GM21717 (cell line): ENCODE data around the gene SNAP47.

ENCODE experiments used
- ATAC-seq: cut with Tn5 transposase; IDR thresholded peaks from one replicate; pipeline ENCODE4 v1.9.1; 2021; ENCODE audit warnings: mild to moderate bottlenecking, moderate library complexity; ENCODE audit not compliant: unreplicated experiment

The SNAP47 gene

DNA sequence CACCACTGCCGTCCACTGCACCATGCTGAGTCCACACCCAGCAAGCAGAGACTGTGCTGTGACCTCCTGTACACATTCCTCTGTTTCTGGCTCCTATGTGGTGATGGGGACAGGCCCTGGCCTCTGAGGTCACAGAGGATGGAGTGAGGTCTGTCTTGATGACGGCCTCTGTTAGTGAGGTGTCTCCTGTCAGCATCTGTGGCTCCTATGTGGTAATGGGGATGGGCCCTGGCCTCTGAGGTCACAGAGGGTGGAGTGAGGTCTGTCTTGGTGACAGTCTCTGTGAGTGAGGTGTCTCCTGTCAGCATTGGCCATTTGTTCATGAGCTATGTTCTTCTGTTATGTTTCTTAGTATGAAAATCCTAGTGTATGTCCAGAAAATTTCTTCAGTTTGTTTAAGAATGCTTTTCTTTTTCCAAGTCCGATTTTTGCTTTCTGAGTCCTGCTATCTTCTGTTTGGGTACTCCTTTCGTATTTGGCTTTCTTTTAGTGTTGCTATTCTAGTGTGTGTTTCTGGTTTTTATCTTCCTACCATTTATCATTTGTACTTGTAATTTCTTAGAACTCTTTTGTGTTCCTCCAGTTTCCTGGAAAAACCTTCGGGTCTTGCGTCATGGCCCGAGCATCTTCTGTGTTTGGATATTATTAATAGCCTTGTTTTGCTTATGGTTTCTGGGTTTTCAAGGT is 13.4 kb downstream of the SNAP47 start:
- no peak for ATAC-seq

DNA sequence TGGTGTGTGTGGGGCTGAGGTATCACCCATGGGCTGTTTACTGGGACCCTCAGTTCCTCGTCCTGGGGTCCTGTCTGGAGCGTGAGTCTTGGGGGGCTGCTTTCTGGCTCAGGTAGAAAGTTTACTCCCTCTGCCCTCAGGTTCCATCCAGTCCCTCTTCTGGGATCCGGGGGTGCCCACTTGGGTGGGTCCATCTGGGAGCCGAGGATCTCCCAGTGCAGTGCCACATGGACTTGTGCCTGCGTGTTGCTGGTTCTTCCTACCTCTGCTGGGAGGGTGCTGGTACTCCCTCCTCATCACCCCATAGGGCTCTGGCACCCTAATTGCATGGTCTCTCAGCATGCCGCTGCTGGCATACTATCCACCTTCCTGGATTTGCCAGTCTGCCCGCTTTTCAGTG is 14.0 kb downstream of the SNAP47 start:
- ATAC-seq: no peak

DNA sequence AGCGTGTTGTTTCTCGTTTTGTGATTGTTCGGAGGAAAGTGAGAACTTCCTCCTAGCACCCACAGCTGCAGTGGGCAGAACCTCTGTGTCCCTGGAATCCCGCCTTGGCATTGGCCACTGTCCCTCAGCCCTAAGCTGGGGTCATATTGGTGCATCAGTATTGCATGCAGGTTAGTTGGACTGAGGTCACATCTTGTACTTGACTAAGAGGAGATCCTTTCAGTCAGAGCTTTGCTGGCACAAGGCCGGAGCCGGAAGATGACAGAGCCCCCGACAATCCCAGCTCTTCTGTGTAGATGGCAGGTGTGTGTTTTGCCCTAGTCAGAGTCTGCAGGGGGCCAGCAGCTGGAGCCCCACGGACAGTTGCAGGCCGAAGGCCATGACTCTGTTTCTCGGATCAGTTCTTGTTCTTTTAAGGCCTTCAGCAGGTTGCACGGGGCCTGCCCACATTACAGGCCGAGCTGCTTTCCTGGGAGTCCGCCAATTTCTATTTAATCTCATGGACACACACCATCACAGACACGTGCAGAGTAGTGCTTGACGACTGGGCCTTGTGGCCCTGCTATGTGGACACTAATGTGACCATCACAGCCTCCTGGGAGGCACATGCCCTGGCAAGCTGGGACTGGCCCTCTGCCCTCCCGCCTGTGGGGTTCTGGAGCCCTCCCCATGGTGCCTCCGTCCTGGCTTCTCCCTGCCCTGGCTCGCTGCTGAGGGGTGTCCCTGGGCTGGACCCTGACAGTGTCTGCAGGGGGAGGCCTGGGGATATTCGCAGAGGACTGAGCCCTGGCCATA is 14.9 kb downstream of the SNAP47 start:
- no peak for ATAC-seq

DNA sequence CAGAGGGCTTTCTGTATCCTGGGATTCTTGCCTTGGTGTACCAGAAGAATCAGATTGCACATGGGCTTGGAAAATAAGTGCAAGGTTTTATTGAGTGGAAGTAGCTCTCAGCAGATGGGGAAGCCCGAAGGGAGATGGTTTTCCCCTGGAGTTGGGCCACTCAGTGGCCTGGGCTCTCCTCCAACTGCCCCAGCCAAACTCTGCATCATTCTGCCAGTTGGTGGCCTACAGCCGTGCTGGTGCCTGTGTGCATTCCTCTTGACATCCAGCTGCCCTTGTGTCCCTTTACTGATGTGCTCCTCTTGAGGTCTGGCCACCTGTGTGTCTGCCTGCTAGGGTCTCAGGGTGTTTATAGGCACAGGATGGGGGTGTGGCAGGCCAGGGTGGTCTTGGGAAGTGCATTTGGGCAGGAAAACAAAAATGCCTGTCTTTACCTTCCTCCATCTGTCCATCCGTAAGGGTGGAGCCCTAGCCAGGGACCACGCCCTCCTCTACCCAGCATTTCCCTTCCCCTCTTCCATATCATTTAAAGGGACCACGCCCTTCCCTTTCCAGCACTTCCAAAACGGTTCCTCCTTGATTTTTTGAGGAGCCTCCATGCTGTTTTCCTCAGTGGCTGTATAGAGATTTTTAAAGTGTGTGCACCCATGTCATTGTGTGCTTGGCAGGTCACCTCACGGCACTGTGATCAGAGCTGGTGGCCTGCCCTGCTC is 18.9 kb downstream of the SNAP47 start:
- no peak for ATAC-seq

DNA sequence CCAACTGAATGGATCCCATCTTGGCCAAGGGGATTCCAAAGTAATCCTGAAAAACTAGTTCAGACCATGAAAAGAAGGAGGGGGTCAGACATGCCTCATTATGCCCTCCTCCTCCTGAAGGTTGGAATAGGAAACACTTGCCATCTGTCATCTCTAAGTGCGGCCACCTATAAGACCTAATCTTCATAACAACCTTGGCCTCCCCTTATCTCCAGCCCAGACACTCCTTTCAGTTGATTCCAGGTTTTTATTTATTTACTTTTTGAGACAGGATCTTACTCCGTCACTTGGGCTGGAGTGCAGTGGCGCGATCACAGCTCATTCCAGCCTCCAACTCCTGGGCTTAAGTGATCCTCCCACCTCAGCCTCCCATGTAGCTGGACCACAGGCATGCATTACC is 19.7 kb downstream of the SNAP47 start:
- ATAC-seq: no peak

DNA sequence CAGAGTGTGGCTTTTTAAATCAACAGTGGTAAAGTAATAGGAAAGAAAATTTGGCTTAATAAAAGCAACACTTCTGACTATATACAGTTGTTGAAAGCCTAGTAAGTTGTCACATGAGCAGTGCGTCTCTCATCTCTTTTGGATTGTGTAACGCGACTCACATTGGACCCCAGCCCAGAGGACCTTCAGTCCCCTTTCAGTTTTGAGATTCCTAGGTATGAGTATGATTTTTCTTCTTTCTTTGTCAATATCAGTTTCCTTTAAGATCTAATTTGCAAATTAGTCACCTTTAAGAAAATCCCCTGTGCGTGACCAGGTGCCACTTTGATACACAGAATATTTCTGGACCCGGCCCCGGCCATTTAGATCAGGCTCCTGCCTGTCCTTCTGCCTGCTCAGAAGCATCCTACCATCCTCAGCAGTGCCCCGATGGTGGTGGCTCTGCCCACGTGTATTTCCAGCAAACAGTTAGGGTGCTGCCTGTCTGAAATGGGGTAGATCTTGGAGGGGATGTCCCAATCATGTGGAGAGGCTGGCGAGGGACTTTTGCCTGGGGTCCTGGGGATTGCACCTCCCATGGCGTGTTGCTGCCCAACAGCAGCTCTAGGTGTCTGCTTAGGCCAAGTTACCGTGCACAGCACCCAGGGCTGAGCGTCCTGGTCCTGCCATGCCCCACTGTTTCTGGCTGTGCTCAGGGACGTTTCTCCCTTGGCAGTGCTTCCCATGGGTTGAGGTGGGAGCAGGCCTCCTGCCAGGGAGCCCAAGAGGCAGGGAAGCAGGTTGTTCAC is 21.1 kb downstream of the SNAP47 start:
- no peak for ATAC-seq

DNA sequence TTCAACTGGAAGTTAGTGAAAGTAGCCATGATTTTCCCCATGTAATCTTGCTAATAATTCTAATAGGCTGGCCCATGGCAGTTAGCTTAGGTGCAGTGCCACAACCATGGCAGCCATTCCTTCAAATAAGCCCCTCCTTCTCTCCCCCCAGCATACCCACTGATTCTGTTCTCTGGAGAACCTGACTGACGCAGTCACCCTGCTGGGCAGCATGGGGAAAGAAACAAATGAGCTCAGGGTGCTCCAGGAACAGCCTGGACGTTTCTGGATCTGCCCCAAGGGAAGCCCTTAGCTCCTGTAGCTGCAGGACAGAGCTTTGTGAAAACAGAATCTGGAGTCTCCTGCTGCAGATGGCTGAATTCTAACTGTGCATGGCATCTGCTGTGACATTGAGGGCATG is 22.5 kb downstream of the SNAP47 start:
- ATAC-seq: no peak

DNA sequence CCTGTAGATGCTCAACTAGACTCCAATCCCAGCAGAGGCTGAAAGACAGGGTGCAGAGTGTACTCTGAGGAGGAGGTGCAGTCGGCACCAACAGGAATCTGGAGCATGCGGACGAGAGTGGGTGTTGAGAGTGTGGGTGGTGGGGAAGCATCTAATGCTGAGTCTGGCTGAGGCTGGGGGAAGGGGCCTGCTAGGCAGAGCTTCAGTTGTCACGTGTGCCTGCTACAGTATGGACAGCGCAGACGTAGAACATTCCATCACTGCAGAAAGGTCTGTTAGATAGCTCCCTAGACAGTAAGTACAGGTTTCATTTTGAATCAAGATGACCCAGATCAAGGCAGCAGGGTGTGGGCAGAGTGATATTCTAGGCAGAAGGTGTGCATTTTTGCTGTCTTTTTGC is 23.1 kb downstream of the SNAP47 start:
- ATAC-seq: no peak

DNA sequence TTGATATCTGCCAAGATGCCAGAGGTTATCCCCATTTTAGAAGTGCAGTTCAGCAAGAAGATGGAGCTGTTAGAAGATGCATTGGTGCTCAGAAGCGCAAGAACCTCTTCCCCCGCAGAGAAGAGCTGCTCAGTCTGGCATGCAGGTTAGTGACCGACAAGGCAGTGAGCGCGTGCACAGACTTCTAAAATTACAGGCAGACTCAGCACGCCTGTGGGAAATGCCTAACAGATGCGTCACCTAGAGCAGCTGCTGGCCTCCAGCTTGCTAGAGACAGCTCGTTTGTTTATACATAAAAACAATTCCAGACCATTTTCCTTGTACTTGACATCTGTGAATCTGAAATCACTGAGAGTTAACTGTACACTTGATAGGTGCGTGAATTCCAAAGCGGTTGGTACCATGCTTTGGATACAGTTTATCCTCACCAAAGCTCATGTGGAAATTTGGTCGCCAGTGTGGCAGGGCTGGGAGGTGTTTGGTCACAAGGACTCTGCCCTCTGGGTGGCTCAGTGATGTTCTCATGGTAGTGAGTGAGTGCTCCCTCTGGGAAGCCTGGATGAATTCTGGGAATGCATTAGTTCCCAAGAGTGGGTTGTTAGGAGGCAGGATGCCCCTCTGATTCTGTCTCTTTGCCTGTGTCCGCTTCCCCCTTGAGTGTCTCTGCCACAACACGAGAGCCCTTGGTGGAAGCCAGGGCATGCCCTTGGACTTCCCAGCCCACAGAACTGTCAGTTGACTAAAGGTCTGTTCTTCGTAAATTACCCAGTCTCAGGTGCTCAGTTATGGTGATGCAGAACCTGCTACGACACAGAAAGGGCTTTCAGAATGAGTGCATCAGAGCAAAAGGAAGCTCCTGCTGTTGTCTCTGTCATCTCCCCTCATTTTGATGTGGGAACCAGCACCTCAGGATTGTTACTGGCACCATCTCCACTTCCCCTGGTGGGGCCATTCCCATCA is 24.4 kb downstream of the SNAP47 start:
- no peak for ATAC-seq

DNA sequence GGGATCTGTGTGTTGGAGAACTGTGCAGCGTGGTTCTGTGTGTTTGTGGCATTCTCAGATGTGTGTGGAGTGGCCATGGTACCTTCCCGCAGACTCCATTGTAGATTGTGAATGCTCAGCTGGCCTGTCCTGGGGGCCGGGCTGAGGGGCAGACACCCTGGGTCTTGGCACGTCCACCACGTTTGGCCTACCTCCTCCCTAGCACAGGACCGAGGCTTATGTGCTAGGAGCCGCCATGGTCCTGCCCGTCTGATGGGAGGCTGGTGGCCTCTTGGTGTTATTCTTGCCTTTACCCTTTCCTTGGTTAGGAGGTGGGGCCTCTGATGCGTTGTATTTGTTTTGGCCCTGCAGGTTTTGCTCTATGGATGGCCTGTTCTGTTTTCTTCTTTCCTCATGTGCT is 25.1 kb downstream of the SNAP47 start:
- no peak for ATAC-seq

DNA sequence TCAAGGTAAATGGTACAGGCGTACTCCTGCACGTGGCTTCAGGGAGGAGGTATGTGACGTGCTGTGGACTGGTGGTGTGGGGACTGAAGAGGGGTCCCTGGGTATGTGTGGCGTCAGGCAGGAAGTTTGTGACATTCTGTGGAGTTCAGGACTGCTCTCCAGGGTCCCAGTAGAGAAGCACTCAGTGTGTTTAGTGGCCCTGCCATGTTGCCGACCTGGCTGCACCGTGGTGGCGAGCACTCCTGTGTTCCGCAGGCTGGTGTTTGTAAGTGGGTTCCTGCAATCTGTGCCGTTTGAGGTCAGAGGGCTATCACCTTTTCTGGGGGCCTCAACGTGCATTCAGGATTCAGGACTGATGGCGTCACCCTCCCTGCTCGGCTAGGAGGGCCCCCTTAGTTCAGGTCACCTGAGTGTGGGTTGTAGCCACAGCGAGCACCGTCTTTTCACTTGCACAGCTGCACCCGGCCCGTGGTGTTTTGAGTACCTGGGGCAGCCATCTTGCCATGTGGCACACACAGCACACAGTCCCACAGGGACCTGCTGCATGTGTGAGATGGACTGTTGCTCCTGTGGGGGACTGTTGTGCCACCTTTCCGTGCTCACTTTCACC is 26.5 kb downstream of the SNAP47 start:
- no peak for ATAC-seq

DNA sequence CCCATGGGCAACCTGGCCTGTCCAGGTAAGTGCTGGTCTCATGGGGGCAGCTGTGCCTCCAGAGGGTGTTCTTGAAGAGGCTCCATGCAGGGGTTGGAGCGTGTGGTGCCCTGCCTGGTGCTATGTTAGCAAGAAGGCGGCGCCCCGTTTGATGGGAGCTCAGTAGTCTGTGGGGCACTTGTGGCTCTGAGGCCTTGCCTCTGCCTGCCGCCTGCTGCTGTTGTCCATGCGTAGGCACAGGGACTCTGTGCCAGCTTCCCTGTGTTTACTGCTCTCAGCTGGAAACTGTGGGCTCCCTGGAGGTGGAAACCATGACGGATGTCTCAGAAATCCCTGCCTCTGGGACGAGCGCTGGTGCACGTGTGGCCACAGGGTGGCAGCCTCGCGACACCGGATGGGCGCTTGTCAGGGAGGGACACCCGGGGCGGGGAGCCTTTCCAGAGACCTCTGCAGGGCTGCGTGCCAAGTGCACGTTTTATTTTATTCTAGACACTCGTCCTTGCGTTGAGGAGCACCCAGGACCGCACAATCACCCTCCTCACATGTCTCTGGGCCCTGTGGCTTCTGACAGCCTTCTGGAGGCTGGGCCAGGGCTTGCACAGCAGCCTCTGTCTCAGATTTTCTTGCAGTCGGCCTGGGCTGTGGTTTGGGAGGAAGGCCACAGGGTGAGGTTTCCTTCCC is 27.1 kb downstream of the SNAP47 start:
- ATAC-seq: peak; percentile 72

DNA sequence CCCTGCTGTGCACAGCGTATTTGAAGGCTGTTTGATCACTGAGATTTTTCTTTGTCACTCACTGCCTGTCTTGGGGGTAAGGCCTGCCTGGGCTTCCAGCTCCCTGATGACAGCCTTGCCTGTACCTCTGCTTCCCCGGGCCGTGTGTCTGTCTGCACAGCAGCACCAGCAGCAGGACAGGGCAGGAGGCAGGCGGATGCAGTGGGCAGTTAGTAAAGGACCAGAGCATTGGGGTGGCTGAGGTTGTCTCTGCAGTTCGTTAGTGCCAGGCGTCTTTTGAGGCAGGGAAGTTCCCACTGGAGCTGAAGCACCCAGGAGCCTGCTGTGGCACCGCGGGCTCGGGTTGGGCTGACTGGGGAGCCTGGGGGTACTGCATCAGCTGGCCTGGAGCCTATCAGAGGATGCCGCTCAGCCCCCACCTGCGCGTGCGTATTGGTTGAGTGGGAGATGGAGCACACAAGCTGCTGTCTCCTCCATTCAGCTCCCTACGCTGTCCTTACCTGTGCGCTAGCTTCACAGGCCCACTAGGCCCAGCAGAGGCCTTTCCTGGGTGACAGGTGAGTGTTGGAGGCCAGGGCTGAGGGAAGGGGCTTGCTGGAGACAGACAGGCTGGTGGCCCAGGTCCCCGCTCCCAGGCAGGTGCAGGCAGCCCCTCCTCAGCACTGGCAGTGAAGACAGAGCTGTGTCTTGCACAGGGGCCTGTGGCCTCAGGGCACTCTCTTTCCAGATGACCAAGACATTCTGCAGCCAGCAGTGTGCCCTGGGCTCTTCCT is 28.2 kb downstream of the SNAP47 start:
- ATAC-seq: no peak

DNA sequence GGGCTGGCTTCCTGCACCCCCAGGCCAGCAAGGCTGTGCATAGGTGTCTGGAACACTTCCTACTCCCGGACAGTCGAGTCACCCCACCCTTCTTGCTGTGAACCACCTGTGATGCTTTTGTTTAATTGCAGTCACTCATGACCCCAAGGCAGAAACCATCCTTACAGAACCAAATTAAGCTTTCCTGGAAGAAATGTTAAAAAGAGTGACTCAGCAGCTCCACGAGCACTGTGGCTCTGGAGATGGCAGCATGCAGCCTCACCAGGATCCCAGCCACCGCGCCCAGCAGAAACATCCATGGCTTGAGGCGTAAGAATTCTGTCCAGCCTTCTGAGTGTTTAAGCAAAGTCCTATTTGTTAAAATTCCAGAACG is 28.8 kb downstream of the SNAP47 start:
- ATAC-seq: no peak

DNA sequence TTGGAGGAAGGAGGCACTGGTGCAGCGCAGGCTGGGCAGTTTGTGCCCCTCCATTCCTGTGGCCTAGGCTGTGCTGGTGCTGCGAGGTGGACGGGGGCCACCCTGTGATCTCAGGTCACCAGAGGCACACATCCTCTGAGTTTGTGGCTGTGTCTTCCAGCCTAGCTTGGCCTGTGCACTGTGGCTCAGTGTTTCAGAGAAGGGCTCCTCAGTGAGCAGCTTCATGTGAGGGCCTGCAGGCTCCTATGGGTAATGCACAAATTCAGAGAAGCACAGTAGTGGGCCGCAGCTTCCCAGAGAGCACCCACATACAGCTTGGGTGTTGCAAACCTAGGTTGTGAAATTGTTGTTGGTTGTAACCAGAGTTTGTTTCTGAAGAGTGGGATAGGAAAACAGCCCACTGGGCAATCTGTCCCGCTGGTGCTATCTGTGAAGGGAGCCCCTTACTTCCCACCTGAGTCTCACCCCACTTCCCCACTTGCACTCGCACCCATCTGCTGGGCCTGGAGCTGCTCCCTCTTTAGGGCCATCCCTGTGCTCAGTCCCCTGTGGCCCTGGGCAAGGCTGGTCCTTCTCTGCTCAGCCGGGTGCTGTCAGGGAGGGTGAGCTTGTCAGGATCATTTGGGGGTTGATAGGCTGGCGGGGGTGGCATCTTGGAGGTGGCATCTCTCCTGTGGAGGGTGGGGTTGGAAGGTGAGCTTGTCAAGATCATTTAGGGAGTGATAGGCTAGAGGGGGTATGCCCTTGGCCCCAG is 30.2 kb downstream of the SNAP47 start:
- no peak for ATAC-seq

DNA sequence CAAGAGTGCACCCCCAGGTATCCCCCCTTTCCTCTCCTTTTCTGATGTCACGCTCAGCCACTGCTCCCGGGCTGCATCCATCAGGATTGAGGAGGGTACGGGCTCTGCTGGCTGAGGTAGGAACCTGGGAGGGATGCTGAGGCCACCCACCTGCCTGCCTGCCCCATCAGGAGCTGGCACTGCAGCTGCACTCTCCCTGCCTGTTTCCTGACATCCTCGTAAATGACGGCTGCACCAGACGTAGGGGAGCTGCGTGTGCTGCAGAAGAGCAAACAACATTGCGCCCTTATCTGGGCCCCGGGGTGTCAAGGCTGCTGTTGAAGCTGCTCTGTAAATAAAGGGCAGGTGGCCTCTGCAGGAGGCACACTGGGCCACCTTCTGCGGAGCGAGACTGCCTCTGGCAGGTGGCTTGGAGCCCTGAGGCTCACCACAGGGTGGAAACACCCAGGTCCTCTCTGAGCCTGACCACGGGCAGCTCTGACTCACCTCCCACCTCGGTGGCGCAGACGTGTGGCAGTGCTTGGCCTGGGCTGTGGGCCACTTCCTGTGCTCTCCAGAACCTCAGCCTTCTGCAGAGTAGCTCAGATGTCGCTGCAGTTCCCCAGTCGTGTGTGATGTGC is 30.9 kb downstream of the SNAP47 start:
- ATAC-seq: no peak

DNA sequence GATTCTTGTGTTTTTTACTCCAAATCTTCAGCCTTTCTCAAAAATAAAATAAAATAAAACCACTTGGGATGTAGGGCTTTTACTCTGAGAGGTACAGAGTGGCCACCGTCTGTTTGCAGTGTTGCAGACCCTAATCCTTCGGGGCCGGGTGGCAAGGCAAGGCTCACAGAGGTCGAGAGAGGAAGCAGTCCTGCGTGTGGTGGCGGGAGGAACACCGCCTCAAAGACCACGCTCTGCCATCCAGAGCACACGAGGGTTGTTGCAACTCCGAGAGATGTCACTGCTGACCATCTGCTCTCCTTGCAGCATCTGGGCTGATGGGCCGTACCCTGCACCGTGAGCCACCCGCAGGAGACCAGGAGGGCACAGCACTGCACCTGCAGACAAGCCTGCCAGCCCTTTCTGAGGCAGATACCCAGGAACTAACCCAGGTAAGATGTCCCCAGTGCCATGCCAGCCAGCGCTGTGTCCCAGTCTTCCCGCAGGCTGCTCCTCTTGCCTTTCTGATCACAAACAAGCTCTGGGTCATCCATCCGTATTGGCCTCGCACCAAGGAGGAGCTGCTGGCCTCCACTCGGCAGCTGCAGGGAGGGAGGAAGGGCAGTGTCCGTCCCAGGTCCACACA is 31.5 kb downstream of the SNAP47 start:
- ATAC-seq: no peak
